Kidney (tissue), 14 donors: ENCODE data around the gene MAP7D3. TPM values are rescaled to one million over a fixed set of nuclear protein-coding genes. Genes with fewer than 3 reads are reported as not detected.

ENCODE experiments used
- DNase-seq, 5 donors: peaks; one replicate each; pipeline ENCODE4 v3.0.0-alpha.2; 2013 to 2020
- FAIRE-seq: peaks from 2 replicates; lab custom pipeline; 2012; peaks lifted over from hg19 to GRCh38; lab: Jason Lieb, UNC
- H3K27ac ChIP-seq, 2 donors: one replicate each; pipeline ENCODE4 v1.7.0; 2013; ENCODE audit warnings: low read depth in 2 of 2, low read length in 2 of 2, inconsistent platforms in 1 of 2
- H3K27me3 ChIP-seq: one replicate; pipeline ENCODE4 v1.7.1; 2013; ENCODE audit warnings: low read length, inconsistent platforms; ENCODE audit not compliant: control insufficient read depth, insufficient read depth
- H3K36me3 ChIP-seq, 3 donors: one replicate each; pipeline versions ENCODE4 v1.7.0 to v1.7.1; 2013; ENCODE audit warnings: low read length in 3 of 3, control low read depth in 1 of 3, inconsistent platforms in 1 of 3; ENCODE audit not compliant: insufficient read depth in 3 of 3, control insufficient read depth in 2 of 3
- H3K4me1 ChIP-seq, 3 donors: one replicate each; pipeline versions ENCODE4 v1.7.0 to v1.7.1; 2013; ENCODE audit warnings: low read length in 3 of 3, inconsistent platforms in 1 of 3, low read depth in 1 of 3; ENCODE audit not compliant: control insufficient read depth in 2 of 3, insufficient read depth in 2 of 3
- H3K4me3 ChIP-seq, 3 donors: one replicate each; pipeline versions ENCODE4 v1.7.0 to v1.8.1; 2013; ENCODE audit warnings: low read length in 3 of 3, control low read depth in 1 of 3, inconsistent platforms in 1 of 3
- H3K9ac ChIP-seq, 3 donors: one replicate each; pipeline versions ENCODE4 v1.7.0 to v1.7.1; 2013; ENCODE audit warnings: low read length in 3 of 3, control low read depth in 1 of 3, inconsistent platforms in 1 of 3
- H3K9me3 ChIP-seq, 3 donors: one replicate each; pipeline versions ENCODE4 v1.7.0 to v1.7.1; 2013; ENCODE audit warnings: low read length in 3 of 3, control low read depth in 1 of 3, inconsistent platforms in 1 of 3; ENCODE audit not compliant: control insufficient read depth in 2 of 3, insufficient read depth in 1 of 3
- intact Hi-C: fragments of 100-400 bp; cut with DNase I; formaldehyde crosslinking; loops from one replicate; pipeline ENCODE4 v1.11.1; 2022
- polyA plus RNA-seq: library from polyadenylated mRNA; stranded (reverse); fragments of 350-450 nt; fragmentation: Illumina TruSeq; extraction: RNeasy Lipid Tissue Mini Kit (QIAGEN cat#74804); gene quantifications from one replicate; pipeline ENCODE4 v1.2.3, GENCODE V29; 2014; ENCODE audit warnings: low read depth, low replicate concordance; ENCODE audit not compliant: insufficient read depth
- total RNA-seq: library from RNA; stranded (reverse); fragmentation: NEBNext Ultra II Directional; extraction: Animal tissue kit (Norgen Biotek cat#: 25700); gene quantifications from one replicate; pipeline ENCODE4 v1.2.1, GENCODE V29; 2021
- TF ChIP-seq, protein P1 (sequence below): IDR thresholded peaks from 3 replicates; pipeline ENCODE4 v1.5.1; 2012; ENCODE audit warnings: mild to moderate bottlenecking, moderate library complexity, borderline replicate concordance; ENCODE audit not compliant: insufficient read depth; ENCODE audit errors: extremely low read depth
- donor health status: control.
- donor health status: control.
- donor health status: control.
- donor health status: control.
- donor health status: control.
- donor health status: DM: yes; HTN: yes; CAD: no.
- donor health status: Normal renal cell carcinoma (clear cell type).

The MAP7D3 gene
- total and polyA plus RNA-seq, 2 donors from 2014 or later = 5.7 to 13.9 TPM

DNA sequence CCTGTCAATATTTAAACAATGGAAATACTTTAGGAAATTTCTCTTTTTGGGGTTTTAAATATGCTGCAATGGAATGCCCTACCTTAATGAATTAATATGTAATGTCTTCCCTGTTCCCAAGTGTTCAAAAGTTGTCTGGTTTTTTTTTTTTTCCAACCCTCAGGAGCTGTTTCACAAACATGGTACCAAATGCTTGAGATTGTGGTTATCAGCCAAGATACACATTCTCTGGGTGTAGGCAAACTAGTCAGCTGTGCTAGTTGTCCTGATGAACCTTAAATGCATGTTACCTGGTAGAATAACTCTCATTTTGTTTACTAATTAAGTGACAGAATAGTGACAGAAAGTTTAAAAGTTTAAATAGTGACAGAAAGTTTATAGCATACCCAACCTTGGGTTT, 53.2 kb downstream of the MAP7D3 start:
- Histone ChIP-seq H3K27me3 (no peaks in the 10 kb centered on the region), H3K36me3 (no peaks in the 10 kb centered on the region), H3K4me1 (peaks cover 0 to 32% (median 15%) of the 10 kb centered on the region in 3 donors), H3K9ac (no peak overlapping the region), H3K4me3 (no peak overlapping the region), H3K9me3 (no peaks in the 10 kb centered on the region), H3K27ac (no peak overlapping the region)
- intact Hi-C loops = no loop called here
- no peak for DNase-seq
- FAIRE-seq = peak; percentile 80
- TF ChIP-seq, protein P1, sequence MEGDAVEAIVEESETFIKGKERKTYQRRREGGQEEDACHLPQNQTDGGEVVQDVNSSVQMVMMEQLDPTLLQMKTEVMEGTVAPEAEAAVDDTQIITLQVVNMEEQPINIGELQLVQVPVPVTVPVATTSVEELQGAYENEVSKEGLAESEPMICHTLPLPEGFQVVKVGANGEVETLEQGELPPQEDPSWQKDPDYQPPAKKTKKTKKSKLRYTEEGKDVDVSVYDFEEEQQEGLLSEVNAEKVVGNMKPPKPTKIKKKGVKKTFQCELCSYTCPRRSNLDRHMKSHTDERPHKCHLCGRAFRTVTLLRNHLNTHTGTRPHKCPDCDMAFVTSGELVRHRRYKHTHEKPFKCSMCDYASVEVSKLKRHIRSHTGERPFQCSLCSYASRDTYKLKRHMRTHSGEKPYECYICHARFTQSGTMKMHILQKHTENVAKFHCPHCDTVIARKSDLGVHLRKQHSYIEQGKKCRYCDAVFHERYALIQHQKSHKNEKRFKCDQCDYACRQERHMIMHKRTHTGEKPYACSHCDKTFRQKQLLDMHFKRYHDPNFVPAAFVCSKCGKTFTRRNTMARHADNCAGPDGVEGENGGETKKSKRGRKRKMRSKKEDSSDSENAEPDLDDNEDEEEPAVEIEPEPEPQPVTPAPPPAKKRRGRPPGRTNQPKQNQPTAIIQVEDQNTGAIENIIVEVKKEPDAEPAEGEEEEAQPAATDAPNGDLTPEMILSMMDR = no peak

DNA sequence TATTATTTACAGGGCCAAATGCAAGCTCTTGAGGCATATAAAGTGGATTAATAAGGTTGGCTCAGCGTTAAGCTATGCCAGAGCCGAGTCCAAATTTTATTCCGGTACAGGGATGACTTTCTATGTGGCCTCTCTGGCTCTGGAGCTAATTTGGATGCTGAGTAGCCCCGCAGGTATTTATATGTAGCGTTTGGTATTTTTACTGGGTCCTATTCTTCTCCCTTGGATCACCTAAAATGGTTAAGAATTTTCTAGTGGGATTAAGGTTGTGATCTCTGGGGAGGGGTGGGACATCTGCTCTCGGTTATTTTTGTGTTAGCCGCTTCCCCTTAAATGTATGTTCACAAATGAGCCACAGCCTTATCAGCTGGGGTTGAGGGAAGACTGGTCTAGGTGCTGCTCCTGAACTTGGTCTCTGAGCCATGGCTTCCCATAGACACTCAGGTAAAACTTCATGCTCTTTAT, 54.5 kb downstream of the MAP7D3 start:
- Histone ChIP-seq H3K4me3 (no peak overlapping the region), H3K9ac (no peak overlapping the region), H3K27ac (peak overlapping the region in 1 of 2 donors; percentile 67), H3K4me1 (peaks cover 0 to 39% (median 18%) of the 10 kb centered on the region in 3 donors), H3K36me3 (no peaks in the 10 kb centered on the region), H3K9me3 (no peaks in the 10 kb centered on the region), H3K27me3 (no peaks in the 10 kb centered on the region)
- TF ChIP-seq, protein P1 = no peak
- intact Hi-C loops = no loop called here
- no peak for FAIRE-seq
- no peak for DNase-seq

DNA sequence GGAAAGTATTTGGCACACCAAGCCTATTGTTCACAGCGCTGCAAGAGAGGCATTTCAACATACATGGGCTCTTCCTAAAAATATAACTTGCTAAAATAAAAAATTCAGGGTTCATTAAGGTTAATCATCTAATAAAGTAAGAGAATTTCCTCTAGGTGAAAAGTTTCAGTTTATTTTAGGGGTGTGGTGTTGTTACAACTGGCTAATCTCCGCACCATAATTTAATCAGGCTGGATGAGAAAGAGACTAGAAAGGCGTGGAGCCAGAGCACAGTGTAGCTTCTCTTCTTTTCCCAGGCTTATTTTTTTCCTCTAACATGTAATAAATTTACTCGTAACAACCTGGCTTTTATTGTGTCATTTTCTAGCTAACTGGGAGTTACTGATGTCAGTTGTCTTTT, 56.0 kb downstream of the MAP7D3 start:
- Histone ChIP-seq H3K27ac (peak overlapping the region; percentile 63 to 67), H3K9me3 (no peaks in the 10 kb centered on the region), H3K9ac (no peak overlapping the region), H3K4me1 (peaks cover 0 to 48% (median 25%) of the 10 kb centered on the region in 3 donors), H3K27me3 (no peaks in the 10 kb centered on the region), H3K4me3 (no peak overlapping the region), H3K36me3 (no peaks in the 10 kb centered on the region)
- TF ChIP-seq, protein P1 = no peak
- FAIRE-seq (no peak), DNase-seq (no peak)
- intact Hi-C loops = no loop called here

DNA sequence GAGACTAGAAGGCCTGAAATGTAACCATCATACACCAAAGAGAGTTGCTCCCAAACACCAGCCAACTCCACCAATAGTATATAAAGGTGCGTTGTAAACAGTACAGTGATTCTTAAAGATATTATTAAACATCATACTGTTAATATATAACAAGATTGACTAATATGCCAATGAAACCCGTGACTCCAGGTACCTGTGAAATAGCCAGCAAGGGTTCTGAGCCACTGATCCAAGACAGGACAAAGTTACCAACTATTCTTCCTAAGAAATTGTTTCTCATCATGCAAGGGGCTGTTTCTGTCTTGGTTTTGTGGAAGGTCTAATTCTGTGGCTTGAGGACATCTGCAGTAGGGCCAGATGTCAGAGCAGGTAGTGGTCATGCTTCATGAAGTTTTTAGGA, 56.7 kb downstream of the MAP7D3 start:
- Histone ChIP-seq H3K9ac (no peak overlapping the region), H3K36me3 (no peaks in the 10 kb centered on the region), H3K9me3 (no peaks in the 10 kb centered on the region), H3K4me3 (no peak overlapping the region), H3K27me3 (no peaks in the 10 kb centered on the region), H3K4me1 (peaks cover 0 to 49% (median 28%) of the 10 kb centered on the region in 3 donors), H3K27ac (peak overlapping the region; percentile 51 to 53)
- DNase-seq = no peak
- intact Hi-C loops = no loop called here
- TF ChIP-seq, protein P1 = no peak
- no peak for FAIRE-seq
